RWPE2 (cell line): ENCODE data around the gene LRP3.

Experiments used
- ATAC-seq: fragments of 200-7000 bp; cut with Tn5 transposase; 3 replicates; pipeline ENCODE4 v1.9.1; 2021; ENCODE audit warnings: low read depth
- DNase-seq: peaks from one replicate; pipeline ENCODE4 v3.0.0-alpha.2; 2020; ENCODE audit warnings: low spot score
- H3K27ac ChIP-seq: fragments of 450-650 bp; 2 replicates; pipeline ENCODE4 v1.5.1; 2017; ENCODE audit warnings: mild to moderate bottlenecking; ENCODE audit not compliant: poor library complexity, severe bottlenecking
- H3K27me3 ChIP-seq: fragments of 250-450 bp; sonication (Bioruptor Pico); 2 replicates; pipeline ENCODE4 v1.5.1; 2021; ENCODE audit warnings: mild to moderate bottlenecking, moderate library complexity; ENCODE audit not compliant: insufficient read depth, poor library complexity, severe bottlenecking
- H3K36me3 ChIP-seq: fragments of 250-450 bp; sonication (Bioruptor Pico); 2 replicates; pipeline ENCODE4 v1.5.1; 2020; ENCODE audit warnings: low read depth, mild to moderate bottlenecking, moderate library complexity
- H3K4me1 ChIP-seq: fragments of 250-450 bp; sonication (Bioruptor Pico); 2 replicates; pipeline ENCODE4 v1.5.1; 2021; ENCODE audit warnings: mild to moderate bottlenecking, moderate library complexity; ENCODE audit not compliant: insufficient read depth, poor library complexity, severe bottlenecking
- H3K4me3 ChIP-seq: fragments of 250-450 bp; sonication (Bioruptor Pico); 2 replicates; pipeline ENCODE4 v1.5.1; 2021; ENCODE audit warnings: mild to moderate bottlenecking, moderate library complexity; ENCODE audit not compliant: severe bottlenecking
- H3K9me3 ChIP-seq: fragments of 250-450 bp; sonication (Bioruptor Pico); 2 replicates; pipeline ENCODE4 v1.5.1; 2021; ENCODE audit warnings: mild to moderate bottlenecking, moderate library complexity; ENCODE audit not compliant: severe bottlenecking
- CTCF ChIP-seq: fragments of 450-650 bp; IDR thresholded peaks from one replicate; pipeline ENCODE4 v1.5.1; 2017; ENCODE audit warnings: mild to moderate bottlenecking, moderate library complexity; ENCODE audit not compliant: poor library complexity, severe bottlenecking

The LRP3 gene

GRCh38 chr19:33156334-33156733, 37.8 kb upstream of the LRP3 start:
- Histone ChIP-seq H3K4me3 (no peak overlapping the region), H3K9me3 (no peaks in the 10 kb centered on the region), H3K27me3 (no peaks in the 10 kb centered on the region), H3K4me1 (no peaks in the 10 kb centered on the region), H3K27ac (no peak overlapping the region), H3K36me3 (no peaks in the 10 kb centered on the region)
- DNase-seq: no peak
- no peak for TF ChIP-seq CTCF
- ATAC-seq: no peak

GRCh38 chr19:33157906-33158305, 36.2 kb upstream of the LRP3 start:
- no peak for TF ChIP-seq CTCF
- H3K36me3 ChIP-seq: no peaks in the 10 kb centered on the region
- DNase-seq (no peak), ATAC-seq (no peak)
- H3K27ac ChIP-seq: no peak overlapping the region
- no peaks in the 10 kb centered on the region for H3K27me3 ChIP-seq
- H3K4me1 ChIP-seq: no peaks in the 10 kb centered on the region
- H3K4me3 ChIP-seq: no peak overlapping the region
- H3K9me3 ChIP-seq: no peaks in the 10 kb centered on the region

GRCh38 chr19:33158365-33158764, 35.8 kb upstream of the LRP3 start:
- no peak for ATAC-seq
- Histone ChIP-seq H3K4me1 (no peaks in the 10 kb centered on the region), H3K27me3 (no peaks in the 10 kb centered on the region), H3K9me3 (no peaks in the 10 kb centered on the region), H3K27ac (no peak overlapping the region), H3K36me3 (no peaks in the 10 kb centered on the region), H3K4me3 (no peak overlapping the region)
- DNase-seq: no peak
- TF ChIP-seq CTCF: no peak

- no peak for TF ChIP-seq CTCF
- no peaks in the 10 kb centered on the region for H3K4me1 ChIP-seq
Measured at GRCh38 chr19:33159149-33159548, 35.0 kb upstream of the LRP3 start.

GRCh38 chr19:33159893-33160292, 34.2 kb upstream of the LRP3 start:
- H3K27me3 ChIP-seq: no peaks in the 10 kb centered on the region
- ATAC-seq: no peak
- TF ChIP-seq CTCF: no peak
- no peaks in the 10 kb centered on the region for H3K9me3 ChIP-seq
- no peak for DNase-seq
- H3K4me1 ChIP-seq: no peaks in the 10 kb centered on the region
- no peaks in the 10 kb centered on the region for H3K36me3 ChIP-seq
- no peak overlapping the region for H3K27ac ChIP-seq
- no peak overlapping the region for H3K4me3 ChIP-seq

More at GRCh38 chr19:33159149-33159548, 35.0 kb upstream of the LRP3 start:
- DNase-seq (no peak), ATAC-seq (no peak)
- Histone ChIP-seq H3K27me3 (no peaks in the 10 kb centered on the region), H3K9me3 (no peaks in the 10 kb centered on the region), H3K36me3 (no peaks in the 10 kb centered on the region), H3K4me3 (no peak overlapping the region), H3K27ac (no peak overlapping the region)
